SH-SY5Y (cell line): ENCODE data around the gene NAGPA.

Experiments used
- GATA2 ChIP-seq: IDR thresholded peaks from 2 replicates; pipeline ENCODE4 v1.6.1; 2011; ENCODE audit warnings: mild to moderate bottlenecking, low read depth, low read length
- GATA3 ChIP-seq: IDR thresholded peaks from 2 replicates; pipeline ENCODE4 v1.6.1; 2011; ENCODE audit warnings: low read depth, mild to moderate bottlenecking, low read length, moderate library complexity

The NAGPA gene

GRCh38 chr16:5040451-5040850 lies 6.7 kb upstream of the NAGPA start:
- no peak for TF ChIP-seq GATA3

GRCh38 chr16:5036228-5037156 lies 2.8 kb upstream of the NAGPA start:
- TF ChIP-seq GATA2: no peak

- no peak for TF ChIP-seq GATA2
These were observed 2.1 kb upstream of the NAGPA start for GRCh38 chr16:5035909-5036227.

- TF ChIP-seq GATA3 (no peak), GATA2 (no peak)
These were observed 410 bp upstream of the NAGPA start for GRCh38 chr16:5034167-5034523.

- TF ChIP-seq GATA3: no peak
- TF ChIP-seq GATA2: no peak
These were observed 977 bp downstream of the NAGPA start for GRCh38 chr16:5032748-5033167.

- TF ChIP-seq GATA2: no peak
- TF ChIP-seq GATA3: no peak
These were observed 2.1 kb downstream of the NAGPA start for GRCh38 chr16:5031601-5032000.

GRCh38 chr16:5030251-5030870 lies 3.4 kb downstream of the NAGPA start:
- TF ChIP-seq GATA3 (no peak), GATA2 (no peak)

GRCh38 chr16:5028950-5029475 lies 4.7 kb downstream of the NAGPA start:
- TF ChIP-seq GATA3 (no peak), GATA2 (no peak)

- no peak for TF ChIP-seq GATA2
- no peak for TF ChIP-seq GATA3
These were observed 6.0 kb downstream of the NAGPA start for GRCh38 chr16:5027575-5028235.

GRCh38 chr16:5027086-5027485 lies 6.6 kb downstream of the NAGPA start:
- TF ChIP-seq GATA3 (no peak), GATA2 (no peak)

GRCh38 chr16:5026664-5027063 lies 7.1 kb downstream of the NAGPA start:
- no peak for TF ChIP-seq GATA2
- TF ChIP-seq GATA3: no peak

- TF ChIP-seq GATA2 (no peak), GATA3 (no peak)
These were observed 8.5 kb downstream of the NAGPA start for GRCh38 chr16:5025171-5025632.

GRCh38 chr16:5024632-5025031 lies 9.1 kb downstream of the NAGPA start:
- no peak for TF ChIP-seq GATA3
- TF ChIP-seq GATA2: no peak

GRCh38 chr16:5022521-5022920 lies 11.2 kb downstream of the NAGPA start:
- no peak for TF ChIP-seq GATA3
- TF ChIP-seq GATA2: no peak

GRCh38 chr16:5020551-5020950 lies 13.2 kb downstream of the NAGPA start:
- no peak for TF ChIP-seq GATA3
- no peak for TF ChIP-seq GATA2

- TF ChIP-seq GATA3: no peak
- TF ChIP-seq GATA2: no peak
These were observed 14.0 kb downstream of the NAGPA start for GRCh38 chr16:5019775-5020174.
